Activated CD4-positive, CD25-positive, alpha-beta regulatory T cell (primary cell): ENCODE data around the gene THTPA.

ENCODE experiments used
- DNase-seq, 4 experiments: peaks; one replicate each; lab custom pipeline; 2025; lab: John Stamatoyannopoulos, UW

THTPA gene

DNA sequence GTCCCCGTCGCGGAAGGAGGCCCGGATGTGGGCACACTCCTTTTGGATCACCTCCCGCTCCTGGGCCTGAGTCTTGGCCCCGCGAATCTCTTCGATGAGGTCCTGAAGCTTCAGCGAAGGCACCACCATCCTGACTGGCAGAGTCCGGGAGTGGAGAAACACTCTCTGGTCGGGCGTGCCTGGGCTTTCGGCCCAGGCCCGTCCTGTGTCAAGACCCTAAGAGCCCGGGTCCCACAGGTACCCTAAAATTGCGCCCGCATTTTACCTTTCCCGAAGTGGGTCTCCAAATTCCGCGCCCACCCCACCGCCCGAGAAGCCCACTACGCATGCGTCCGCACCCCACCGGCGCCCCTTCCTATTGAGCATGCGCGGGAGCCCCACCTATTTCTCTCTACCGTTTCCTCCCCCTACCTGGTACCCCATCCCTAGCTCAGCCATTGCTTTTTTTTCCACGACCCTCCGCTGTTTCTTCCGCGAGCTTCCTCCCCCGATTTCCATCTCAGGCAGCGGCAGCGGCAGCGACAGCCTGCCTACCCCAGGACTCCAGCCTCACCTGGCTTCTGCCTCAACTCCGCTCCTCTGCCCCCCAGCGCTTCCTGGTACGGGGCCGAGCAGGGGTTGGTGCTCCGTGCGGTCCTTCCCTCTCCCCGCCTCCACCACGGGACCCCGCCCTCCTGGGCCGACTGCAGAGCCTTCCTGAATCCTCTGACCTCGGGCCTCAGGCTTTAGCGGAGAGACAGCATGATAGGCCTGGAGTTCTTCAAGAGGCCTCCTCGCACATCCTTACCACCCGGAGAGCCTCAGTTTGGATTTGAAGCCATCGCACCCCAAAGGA is 11.3 kb downstream of the THTPA start, which contains the start of gene AP1G2:
Gene AP1G2, minus strand, starts transcription at position 606 of the 835 bp plus-strand sequence. Its CDS starts 477 bp downstream, at position 129.
- DNase-seq: peak; percentile 66 to 71 (median 68)

DNA sequence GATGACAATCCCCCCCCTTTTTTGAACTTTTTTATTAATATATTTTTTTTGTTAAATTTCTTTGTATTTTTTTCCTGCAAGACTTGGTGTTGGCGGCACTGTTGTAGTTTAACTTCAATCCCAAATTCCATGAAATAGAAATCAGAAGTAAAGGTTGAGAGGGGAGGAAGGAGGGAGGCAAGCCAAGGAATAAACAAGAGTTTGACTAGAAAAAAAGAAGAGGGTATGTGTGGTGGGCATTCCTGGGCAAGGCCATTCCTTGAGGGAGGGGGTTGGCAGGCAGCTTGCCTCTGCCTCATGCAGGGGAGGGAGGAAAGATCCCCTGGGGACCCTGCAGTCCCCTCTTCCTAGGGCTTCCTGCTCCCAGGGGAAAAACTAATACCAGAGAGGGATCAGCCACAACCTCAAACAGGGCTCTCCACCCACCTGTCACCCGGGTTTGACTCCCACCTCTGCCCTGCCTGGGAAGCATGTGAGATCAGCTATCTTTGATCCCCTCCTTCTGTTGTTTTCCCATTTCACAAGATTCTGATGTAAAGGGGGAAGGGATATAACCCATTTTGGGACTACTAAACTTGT is 12.0 kb downstream of the THTPA start:
- no peak for DNase-seq

DNA sequence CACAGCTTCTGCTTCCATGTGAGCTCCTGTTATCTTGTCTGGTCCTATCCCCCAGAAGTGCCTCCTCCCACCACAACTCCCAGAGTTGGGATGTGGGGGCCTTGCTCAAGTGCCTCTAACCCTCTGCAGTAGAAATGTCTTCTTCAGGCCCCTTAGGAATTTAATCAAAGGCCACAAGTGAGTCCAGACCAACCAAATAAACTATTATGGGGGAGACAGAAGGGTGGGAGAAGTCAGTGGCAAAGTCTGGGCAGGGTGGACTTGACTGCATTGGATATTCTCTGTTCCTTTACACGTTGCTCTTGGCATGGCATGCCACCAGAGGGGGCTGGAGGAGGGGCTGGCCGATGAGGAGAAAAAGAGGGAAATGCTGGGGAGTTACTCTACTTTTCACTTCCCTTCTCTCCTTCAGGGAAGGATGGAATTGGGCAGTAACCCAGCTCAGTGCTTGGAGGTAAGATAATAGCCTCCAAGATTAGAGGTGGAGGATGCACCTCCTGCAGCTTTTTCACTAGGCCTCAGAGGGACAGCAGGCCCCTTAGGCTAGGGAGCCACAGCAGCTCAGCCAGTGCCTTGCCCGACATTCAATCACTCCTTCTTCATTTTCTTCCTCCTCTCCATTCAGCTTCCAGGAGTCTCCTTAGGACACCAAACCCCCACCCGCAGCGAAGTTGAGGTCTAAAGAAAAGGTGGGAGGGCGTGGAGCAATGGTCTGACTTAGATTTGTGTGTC is 12.7 kb downstream of the THTPA start:
- DNase-seq: no peak

DNA sequence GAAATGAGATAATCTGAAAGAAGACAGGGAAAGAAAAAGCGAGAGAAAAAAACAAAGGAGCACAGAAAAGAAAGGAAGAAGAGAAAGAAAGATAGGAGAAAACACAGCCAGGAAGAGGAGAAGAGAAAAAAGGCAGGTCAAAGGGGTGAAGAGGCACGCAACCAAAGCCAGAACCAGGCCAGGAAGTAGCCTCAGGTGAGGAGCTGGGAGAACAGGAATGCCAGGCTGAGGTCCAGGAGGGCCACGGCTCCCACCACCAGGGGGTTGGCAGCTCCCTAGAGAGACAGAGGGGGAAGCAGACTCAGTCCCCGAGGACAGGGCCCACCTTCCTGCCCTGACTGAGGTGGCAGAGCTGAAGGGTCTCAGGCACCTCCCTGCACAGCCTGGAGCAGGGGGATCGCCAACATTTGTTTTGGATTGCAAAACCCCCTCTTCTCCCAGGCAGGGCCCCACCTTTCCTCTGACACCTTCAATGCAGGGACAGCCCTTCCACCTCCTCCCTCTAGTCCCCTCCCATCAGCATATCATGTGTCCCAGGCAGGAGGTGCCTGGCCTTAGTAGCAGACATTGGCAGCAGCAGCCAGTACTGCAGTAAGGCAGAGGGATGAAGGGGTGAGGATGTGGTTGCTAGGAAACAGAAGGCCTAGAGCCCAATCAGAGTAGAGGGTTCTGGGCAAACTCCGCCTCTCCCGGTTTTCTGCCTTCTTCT is 13.5 kb downstream of the THTPA start:
- DNase-seq: no peak

DNA sequence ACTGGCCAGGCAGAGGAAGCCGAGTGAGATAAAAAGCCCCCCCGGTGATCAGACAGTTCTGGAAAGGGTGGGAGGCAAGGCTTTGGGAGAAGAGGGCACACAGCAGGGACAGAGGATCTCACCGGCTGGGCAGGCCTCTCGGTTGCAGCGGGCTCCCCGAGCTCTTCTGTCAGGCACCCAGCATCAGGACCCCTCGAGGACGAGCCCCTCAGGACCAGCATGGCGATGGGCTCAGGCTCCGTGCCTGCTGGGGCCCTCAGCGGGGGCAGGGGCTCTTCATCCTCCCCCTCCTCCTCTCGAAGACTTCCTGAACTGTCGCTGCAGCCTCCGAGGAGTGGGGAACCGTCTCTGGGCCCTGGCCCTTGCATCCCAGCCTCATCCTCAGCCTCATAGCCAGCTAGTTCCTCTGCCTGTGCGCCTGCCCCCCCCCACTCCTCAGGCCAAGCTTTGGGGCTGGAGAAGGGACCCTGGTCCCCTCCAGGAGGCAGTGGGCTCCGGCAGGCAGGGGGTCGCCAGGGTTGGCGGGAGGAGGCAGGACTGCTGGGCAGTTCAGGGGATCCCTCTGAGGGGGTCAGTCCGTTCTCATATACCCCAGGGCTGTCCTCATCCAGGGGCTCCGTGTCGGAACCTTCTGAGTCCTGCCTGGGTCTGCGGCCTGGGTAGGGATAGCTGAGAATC is 14.9 kb downstream of the THTPA start:
- no peak for DNase-seq

DNA sequence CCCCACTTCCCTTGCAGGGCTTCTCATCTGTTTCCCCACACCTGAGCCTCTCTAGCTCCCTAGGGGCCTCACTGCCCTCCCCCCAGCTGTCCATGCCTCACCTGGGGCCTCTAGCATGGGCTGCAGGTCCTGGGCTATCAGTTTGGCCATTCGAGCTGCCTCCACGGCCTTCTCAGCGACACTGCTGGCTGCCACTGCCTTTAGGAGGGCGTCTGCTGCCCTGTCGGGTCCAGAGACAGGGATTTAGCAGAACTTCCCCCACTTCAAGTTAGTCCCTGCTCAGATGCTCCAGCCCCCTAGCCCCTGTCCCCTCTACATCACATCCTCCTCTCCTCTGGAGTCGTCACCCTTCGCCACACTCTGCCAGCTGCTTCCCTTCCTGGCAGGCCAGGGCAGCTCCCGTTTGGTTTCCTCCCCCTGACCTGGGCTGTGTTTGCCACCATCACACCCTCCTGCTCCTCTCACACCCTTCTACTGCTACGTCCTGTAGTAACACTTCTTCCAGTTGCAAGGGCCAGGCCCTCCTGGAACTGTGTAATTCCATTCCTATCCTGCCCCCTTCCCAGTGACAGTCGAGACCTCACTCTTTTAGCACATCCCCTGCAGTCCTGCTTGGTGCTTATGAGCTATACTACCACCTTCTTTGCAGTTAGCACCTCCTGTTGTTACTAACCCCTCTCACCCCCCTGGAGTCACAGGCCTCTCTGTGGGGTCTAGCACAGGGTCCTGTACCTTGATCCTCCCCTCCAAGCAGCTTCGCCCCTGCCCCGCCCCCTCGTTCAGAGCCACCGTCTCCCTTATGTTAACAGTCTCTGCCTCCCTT is 15.8 kb downstream of the THTPA start:
- DNase-seq: no peak

DNA sequence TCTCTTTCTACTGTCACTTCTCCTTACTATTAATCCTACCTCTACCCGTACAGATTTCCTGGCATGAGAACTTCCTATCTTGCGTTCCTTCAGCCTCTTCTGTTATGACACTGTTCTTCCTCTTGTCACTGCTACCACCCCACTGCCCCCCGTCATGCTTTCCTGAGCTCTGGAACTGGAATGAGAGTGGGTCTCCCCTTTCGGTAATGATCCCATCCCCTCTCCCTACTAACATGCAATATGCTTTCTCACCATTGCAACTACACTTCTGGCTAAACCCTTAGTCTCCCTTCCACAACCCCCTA is 16.4 kb downstream of the THTPA start:
- no peak for DNase-seq

DNA sequence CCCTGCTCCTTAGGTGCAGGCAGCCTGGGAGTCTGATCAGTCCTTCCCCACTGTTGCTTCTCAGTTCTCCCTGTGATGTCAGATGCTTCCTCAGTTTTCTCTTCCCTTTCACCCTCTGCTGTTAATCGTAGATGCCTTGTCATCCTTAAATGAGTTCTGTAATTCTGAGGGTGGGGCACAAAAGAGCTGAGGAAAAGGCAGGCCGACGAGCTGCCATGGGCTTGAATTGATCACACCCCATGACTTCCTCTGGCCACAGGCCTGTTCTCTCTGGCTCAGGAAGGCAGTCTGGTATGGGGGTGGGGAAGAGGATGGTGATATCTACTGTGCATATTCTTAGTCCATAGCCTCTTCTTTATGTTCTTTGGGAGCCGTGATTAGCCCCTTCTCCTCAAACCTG is 16.8 kb downstream of the THTPA start:
- no peak for DNase-seq

DNA sequence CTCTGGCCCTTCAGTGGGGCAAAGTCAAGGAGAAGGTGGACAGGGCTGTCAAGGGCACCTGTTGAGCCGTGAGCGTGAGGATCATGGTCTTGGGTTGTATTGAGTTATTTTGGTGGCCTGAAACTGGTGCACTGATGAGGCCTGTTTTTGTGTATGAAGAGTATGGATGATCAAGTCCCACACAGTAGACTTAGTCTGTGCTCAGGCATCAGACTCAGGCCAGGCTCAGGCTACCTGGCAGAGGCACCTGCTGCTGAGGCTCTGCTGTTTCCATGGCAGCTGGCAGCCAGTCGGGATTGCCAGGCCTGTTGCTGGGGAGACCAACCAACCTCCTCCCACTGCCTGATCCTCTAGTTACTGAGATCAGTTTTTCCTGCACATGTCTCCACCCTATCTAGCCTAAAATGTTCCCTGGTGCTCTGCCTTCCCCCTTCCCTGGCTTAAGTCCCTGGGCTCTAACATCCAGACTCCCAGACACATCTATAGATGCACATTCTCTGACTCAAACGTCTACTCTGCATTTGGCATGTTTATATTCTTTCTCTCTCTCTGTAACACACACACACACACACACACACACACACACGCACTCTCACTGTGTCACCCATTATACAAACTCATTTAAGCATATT is 17.4 kb downstream of the THTPA start:
- DNase-seq: no peak

DNA sequence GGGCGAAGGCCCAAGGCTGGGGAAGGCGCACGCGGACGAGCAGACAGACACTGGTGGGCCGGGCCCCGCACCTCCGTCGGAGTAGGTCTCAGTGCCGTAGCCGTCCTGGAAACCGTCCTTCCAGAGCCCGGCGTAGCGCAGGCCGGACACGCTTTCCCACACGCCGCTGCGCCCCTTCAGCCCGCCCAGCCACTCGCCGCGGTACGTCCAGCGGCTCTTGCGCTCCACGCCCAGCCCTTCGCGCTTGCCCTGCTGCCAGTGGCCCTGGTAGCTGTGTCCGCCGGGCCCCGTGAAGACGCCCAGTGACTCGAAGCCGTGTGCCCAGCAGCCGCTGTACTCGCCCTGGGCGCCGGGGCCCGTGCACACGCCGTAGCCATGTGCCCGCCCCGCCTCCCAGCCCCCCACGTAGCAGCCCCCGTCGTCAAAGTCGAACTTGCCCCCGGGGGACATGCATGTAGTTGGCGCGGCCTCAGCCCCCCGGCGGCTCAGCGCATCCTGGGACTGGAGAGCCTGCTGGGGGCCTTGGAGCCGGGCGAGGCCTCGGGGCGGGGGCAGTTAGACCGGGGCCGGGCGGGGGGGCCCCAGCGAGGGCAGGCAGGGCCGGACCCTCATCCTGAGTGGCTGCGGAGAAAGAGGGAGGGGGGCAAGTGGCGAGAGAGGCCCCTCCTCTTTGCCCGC is 21.1 kb downstream of the THTPA start:
- no peak for DNase-seq

DNA sequence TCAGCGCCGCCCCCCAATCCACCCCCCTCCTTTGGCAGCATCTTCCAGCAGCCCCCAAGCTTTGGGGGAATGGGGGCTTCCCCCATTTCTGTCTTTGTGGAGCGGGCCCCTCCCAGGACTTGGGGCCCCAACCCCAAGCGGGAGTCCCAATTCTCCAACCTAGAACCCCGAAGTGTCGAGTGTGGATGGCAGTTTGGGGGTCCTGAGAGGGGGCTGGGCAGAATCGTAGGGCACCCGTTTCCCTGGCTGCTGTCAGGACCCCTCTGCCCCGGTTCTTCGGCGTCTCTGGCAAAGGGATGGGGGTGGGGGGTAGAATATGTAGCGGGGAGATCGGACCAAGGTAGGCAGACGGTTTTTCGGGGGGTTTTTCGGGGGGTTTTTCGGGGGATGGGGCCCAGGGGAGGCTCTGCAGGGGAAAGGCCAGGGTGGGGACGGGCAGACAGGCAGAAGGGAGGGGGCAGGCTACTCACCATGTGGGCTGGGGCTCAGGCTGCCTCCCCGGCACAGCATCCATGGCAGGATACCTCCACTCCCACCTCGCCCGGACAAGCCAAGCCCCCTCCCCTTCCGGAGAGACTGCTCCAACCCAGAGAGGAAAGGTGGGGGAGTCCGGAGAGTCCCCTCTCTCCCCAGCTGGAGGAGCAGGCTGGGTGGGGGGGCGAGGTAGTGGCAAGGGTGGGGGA is 21.8 kb downstream of the THTPA start:
- no peak for DNase-seq

DNA sequence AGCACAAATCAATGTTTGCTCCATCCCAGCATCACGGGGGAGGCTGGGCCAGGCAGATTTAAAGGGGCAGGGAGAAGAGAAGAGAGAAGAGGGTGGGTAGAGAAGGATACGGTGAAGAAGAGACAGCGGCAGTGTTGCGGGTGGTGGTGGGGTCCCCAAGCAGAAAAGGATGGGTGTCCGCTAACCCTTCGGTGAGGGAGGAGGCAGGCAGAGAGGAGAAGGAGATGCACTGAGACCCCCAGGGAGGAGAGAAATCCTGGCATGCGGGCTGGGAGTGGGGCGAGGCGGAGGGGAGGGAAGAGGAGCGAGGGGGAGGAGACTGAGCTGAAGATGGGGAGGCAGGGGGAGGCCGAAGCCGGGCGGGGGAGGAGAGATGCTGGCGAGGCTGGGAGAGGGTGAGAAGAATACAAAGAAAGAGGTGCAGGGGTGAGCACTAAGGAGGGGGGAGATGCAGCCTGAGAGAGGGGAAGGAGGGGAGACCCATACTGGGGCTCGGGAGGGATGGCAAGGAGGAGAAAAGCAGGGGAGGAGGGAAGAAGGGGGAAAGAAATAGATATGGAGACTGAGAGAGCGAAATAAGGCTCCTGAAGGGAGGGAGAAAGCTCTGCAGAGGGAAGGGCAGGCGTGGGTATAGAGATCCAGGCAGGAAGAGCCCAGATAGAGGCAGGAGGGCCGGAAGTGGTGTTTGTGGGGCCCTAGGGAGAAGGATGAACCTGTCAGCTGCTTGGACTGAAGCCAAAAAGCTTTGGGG is 22.7 kb downstream of the THTPA start, which contains the start of gene JPH4:
Gene JPH4, minus strand, starts transcription at position 231 of the 751 bp plus-strand sequence. CDS start 1,337 bp downstream, outside the sequence.
- no peak for DNase-seq

DNA sequence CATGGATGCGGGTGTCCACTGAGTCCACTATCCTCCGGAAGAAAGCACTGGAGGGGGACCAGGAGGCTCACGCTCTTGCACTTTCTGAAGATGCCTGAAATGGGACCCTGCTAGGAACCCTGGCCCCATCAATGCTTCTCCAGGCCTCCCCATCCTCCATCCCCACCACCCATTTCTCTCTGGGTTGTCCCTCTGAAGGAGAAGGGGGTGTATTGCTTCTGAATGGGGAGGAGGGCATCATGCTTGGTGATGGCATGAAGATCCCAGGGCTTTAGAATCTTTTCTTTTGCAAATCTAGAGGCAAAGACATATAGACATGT is 23.2 kb downstream of the THTPA start:
- DNase-seq: no peak

DNA sequence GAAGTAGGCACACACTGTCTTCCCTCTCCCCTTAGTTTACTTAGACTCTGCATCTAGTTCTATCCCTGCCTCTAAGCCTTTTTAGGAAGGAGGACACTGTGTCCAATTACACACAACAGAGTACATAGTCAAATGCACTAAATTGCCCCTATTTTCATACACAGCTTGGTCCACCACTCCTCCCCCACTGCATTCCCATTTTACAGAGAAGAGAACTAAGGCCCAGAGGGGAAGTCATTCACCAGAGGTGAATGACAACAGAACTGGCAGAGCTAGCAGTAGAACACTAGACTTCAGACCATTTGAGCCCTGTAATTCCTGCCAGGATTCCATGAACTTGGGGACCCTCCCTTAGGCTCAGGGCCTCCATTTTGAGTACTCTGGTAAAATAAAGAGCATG is 23.7 kb downstream of the THTPA start:
- no peak for DNase-seq

DNA sequence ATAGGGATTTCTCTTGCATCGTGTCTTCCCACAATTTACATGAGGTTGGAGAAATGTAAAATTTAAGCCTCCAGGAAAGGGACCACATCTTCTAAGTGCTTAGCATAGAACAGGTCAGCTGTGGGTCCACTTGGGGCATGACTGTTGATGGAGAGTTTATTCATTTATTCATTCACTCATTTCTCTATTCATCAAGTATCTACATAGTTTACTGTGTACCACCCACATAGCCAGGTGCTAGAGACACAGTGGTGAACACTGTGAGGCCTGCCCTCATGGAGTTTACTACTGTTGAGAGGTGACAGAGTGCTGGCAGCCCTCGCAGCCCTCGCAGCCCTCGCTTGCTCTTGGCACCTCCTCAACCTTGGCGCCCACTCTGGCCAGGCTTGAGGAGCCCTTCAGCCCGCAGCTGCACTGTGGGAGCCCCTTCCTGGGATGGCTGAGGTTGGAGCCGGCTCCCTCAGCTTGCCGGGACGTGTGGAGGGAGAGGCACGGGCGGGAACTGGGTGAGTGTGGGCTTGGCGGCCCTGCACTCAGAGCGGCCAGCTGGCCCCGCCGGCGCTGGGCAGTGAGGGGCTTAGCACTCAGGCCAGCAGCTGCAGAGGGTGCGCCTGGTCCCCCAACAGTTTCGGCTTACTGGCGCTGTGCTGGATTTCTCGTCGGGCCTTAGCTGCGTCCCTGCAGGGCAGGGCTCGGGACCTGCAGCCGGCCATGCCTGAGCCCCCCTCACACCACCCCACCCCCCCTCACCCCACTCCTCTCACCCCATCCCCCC is 24.3 kb downstream of the THTPA start:
- no peak for DNase-seq

DNA sequence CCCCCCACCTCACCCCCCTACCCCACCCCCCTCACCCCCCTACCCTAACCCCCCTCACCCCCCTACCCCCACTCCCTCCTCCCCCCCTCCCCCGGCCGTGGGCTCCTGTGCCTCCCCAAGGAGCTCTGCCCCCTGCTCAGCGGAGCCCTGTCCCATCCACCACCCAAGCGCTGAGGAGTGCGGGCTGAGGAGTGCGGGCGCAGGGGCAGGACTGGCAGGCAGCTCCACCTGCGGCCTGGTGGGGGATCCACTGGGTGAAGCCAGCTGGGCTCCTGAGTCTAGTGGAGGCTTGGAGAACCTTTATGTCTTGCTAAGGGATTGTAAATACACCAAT is 24.8 kb downstream of the THTPA start:
- DNase-seq: no peak

DNA sequence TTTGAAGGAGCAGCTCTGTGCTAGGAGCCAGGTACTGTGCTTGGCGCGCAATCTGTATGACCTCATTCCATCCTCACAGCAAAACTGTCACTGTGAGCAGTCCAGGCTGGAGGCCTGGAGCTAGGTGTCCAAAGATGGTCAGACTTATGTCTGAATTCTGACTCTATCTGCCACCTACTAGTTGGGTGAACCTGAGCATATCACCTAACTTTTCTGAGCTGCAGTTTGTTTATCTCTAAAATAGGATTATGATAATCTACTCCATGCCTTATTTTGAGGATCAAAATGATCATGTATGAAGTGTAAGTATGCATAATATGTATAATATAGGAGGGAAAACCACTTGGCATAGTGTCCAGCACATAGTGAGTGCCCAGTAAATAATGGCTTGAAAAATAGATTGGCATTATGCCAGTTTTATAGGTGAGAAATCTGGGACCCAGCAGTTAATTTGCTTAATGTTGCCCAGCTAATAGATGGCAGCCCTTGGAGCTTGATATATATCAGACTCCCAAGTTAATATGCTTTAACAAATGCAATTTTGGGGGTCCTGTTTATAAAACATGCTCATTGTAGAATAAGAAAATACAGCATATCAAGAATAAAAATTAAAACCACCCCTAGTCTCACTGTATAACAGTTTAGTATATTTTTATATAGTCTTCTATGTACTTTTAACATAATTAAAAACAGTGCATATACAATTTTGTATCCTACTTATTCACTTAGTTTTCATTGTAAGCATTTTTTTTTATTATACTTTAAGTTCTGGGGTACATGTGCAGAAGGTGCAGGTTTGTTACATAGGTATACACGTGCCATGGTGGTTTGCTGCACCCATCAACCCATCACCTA is 27.1 kb downstream of the THTPA start:
- DNase-seq: no peak
